Glutamatergic neuron (in vitro differentiated cells): ENCODE measurements around the gene PTPRN2. TPM values are rescaled to one million over a fixed set of nuclear protein-coding genes. Genes with fewer than 3 reads are reported as not detected.

ENCODE experiments used
- DNase-seq: peaks from one replicate; pipeline ENCODE4 v3.0.0; 2022
- H3K27ac Mint-ChIP-seq: one replicate; pipeline ENCODE4 v1.8.0; 2020; ENCODE audit warnings: mild to moderate bottlenecking, mixed read lengths, inconsistent platforms; ENCODE audit not compliant: unreplicated experiment
- H3K27me3 Mint-ChIP-seq: one replicate; pipeline ENCODE4 v1.8.0; 2020; ENCODE audit warnings: mild to moderate bottlenecking, moderate library complexity, mixed read lengths, inconsistent platforms; ENCODE audit not compliant: unreplicated experiment
- H3K36me3 Mint-ChIP-seq: one replicate; pipeline ENCODE4 v1.8.0; 2020; ENCODE audit warnings: mild to moderate bottlenecking, mixed read lengths, inconsistent platforms; ENCODE audit not compliant: unreplicated experiment
- H3K4me1 Mint-ChIP-seq: one replicate; pipeline ENCODE4 v1.8.0; 2020; ENCODE audit warnings: mild to moderate bottlenecking, low read depth, mixed read lengths, inconsistent platforms; ENCODE audit not compliant: unreplicated experiment
- H3K4me3 Mint-ChIP-seq: one replicate; pipeline ENCODE4 v1.8.0; 2020; ENCODE audit warnings: mild to moderate bottlenecking, mixed read lengths, inconsistent platforms; ENCODE audit not compliant: unreplicated experiment
- H3K9me3 Mint-ChIP-seq: one replicate; pipeline ENCODE4 v1.8.0; 2020; ENCODE audit warnings: mild to moderate bottlenecking, moderate library complexity, mixed read lengths, inconsistent platforms; ENCODE audit not compliant: unreplicated experiment
- total RNA-seq: library from RNA; stranded (reverse); fragmentation: NEBNext Ultra II Directional; extraction: Animal tissue kit (Norgen Biotek cat#: 25700); gene quantifications from one replicate; pipeline ENCODE4 v1.2.1, GENCODE V29; 2021; ENCODE audit not compliant: unreplicated experiment
- TF ChIP-seq, protein P1 (sequence below): fragments of 200-600 bp; sonication (generic); IDR thresholded peaks from one replicate; pipeline ENCODE4 v1.5.0; 2021; ENCODE audit not compliant: partially characterized antibody, unreplicated experiment

The PTPRN2 gene
- total RNA-seq, 1 donor from 2014 or later, result 49.0 TPM

DNA sequence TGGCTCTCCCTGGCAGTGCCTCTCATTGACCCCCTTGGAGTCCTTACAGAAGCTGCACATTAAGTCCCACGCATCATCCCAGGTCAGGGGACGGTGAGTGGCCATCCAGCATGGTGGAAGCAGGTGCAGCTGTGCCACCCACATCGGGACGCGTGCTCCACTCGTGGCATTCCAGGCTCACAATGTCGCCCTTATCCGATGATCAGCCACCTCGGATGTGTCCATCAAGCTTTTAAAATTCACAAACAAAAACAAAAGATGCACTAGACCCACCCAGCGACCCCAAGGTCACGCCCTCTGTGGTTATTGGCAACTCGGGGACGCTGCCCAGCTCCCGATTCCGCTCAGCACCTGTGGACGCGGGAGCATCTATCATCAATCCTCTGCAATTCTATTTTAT is 530.9 kb downstream of the PTPRN2 start:
- no peak for DNase-seq
- H3K9me3 Mint-ChIP-seq, result peaks cover 13% of the 10 kb centered on the region
- H3K27ac Mint-ChIP-seq, result no peak overlapping the region
- peaks cover 7% of the 10 kb centered on the region for H3K4me1 Mint-ChIP-seq
- no peak overlapping the region for H3K4me3 Mint-ChIP-seq
- H3K27me3 Mint-ChIP-seq, result peaks cover 9% of the 10 kb centered on the region
- peaks cover 6% of the 10 kb centered on the region for H3K36me3 Mint-ChIP-seq
- TF ChIP-seq, protein P1, sequence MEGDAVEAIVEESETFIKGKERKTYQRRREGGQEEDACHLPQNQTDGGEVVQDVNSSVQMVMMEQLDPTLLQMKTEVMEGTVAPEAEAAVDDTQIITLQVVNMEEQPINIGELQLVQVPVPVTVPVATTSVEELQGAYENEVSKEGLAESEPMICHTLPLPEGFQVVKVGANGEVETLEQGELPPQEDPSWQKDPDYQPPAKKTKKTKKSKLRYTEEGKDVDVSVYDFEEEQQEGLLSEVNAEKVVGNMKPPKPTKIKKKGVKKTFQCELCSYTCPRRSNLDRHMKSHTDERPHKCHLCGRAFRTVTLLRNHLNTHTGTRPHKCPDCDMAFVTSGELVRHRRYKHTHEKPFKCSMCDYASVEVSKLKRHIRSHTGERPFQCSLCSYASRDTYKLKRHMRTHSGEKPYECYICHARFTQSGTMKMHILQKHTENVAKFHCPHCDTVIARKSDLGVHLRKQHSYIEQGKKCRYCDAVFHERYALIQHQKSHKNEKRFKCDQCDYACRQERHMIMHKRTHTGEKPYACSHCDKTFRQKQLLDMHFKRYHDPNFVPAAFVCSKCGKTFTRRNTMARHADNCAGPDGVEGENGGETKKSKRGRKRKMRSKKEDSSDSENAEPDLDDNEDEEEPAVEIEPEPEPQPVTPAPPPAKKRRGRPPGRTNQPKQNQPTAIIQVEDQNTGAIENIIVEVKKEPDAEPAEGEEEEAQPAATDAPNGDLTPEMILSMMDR, result no peak

DNA sequence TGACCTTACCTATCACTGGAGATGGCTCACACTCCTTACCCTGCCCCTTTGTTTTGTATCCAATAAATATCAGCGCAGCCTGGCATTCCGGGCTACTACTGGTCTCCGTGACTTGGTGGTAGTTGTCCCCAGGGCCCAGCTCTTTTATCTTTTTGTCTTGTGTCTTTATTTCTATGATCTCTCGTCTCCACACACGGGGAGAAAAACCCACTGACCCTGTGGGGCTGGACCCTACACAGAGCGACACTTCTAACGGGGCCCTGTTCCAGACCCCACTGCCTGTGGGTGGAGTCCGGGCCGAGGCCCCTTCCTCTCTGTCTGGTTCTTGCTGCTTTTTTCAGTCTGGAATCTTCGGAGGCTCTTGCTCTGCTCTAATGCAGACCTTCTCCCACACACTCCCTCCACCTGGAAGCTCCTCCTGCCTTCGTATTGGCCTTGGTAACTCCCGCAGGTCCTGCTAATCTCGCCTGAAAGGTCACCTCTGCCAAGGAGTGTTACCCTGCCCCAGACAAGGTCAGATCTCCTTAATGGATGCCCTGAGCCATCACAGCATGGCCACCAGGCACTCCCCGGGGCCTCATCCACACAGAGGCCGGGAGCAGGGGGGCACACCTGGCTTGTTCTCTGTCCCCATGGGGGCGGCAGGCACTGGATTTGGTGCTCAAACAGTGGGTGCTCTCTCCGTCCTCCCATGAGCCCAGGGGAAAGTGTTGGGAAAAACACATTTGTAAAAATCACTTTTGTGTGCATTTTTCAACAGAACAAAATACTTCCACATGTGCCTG is 531.7 kb downstream of the PTPRN2 start:
- H3K36me3 Mint-ChIP-seq, result peaks cover 6% of the 10 kb centered on the region
- DNase-seq, result no peak
- H3K27ac Mint-ChIP-seq, result no peak overlapping the region
- peaks cover 9% of the 10 kb centered on the region for H3K27me3 Mint-ChIP-seq
- no peak overlapping the region for H3K4me3 Mint-ChIP-seq
- H3K9me3 Mint-ChIP-seq, result peaks cover 13% of the 10 kb centered on the region
- TF ChIP-seq, protein P1, result no peak
- peaks cover 7% of the 10 kb centered on the region for H3K4me1 Mint-ChIP-seq

DNA sequence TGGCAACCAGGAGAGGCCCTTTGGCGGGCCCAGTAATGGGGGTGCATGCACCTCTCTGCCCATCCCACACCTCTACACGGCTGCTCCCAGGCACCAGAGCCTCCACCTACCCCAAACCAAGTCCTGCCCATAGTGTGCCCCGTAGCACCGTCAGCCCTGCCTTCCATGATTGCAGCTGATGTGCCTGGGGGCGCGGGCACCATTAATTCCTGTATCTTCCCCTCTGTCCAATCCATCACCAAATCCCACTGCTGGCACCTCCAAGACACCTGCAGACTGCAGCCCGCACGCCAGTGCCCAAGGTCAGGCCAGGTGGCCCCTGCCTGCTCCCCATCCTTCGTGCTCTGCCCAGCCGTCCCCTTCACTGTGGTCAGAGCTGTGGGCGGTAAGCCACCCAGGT is 533.0 kb downstream of the PTPRN2 start:
- Mint-ChIP-seq H3K9me3 (peaks cover 16% of the 10 kb centered on the region), H3K27me3 (peaks cover 9% of the 10 kb centered on the region), H3K36me3 (peaks cover 6% of the 10 kb centered on the region), H3K4me3 (no peak overlapping the region), H3K4me1 (peaks cover 7% of the 10 kb centered on the region), H3K27ac (no peak overlapping the region)
- TF ChIP-seq, protein P1, result no peak
- DNase-seq, result no peak

DNA sequence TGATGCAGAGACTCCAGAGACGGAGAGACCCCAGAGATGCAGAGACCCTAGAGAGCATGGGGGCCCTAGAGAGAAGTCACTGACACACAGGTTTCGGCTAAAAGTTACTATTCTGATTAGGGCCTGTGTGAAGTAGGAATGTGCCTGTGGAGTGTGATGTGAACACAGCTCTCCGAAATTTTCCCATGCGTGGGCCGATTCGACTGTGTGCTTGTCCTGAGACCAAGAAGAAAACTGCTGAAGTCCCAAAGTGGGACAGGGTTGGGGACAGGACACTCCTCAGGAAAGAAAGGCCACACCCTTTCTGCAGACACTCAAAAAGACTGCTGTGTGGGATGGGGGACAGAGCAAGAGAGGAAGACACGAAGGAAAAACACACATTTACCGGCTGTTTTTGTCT is 533.5 kb downstream of the PTPRN2 start:
- H3K27ac Mint-ChIP-seq, result no peak overlapping the region
- peaks cover 7% of the 10 kb centered on the region for H3K4me1 Mint-ChIP-seq
- peaks cover 9% of the 10 kb centered on the region for H3K27me3 Mint-ChIP-seq
- H3K4me3 Mint-ChIP-seq, result no peak overlapping the region
- TF ChIP-seq, protein P1, result no peak
- H3K9me3 Mint-ChIP-seq, result peaks cover 16% of the 10 kb centered on the region
- DNase-seq, result no peak
- H3K36me3 Mint-ChIP-seq, result peaks cover 6% of the 10 kb centered on the region

DNA sequence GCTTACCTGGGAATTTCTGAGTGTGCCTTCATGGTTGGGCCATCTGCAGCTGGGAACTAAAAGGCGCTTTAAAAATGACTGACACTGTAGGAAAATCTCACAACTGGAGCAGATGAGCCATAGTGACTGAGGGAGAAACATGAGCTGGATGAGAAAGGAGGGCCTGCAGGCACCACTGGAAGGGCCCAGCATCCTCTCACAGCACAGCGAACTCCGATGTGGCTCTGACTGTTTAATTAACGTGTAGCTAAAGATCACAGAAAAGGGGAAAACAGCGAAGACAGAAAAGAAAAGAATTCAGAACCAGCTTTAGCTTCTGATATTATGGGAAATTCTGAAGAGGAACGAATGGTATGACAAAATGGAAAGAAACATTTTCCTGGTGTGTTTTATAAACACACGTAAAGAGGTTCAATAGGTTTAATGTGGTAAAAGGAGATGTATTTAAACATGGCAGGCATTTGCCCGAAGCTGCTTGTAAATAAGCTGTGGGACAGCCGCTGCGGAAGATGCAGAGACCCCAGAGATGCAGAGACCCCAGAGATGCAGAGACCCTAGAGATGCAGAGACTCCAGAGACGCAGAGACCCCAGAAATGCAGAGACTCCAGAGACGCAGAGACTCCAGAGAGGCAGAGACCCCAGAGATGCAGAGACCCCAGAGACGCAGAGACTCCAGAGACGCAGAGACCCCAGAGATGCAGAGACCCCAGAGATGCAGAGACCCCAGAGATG is 534.3 kb downstream of the PTPRN2 start:
- Mint-ChIP-seq H3K4me1 (peaks cover 7% of the 10 kb centered on the region), H3K4me3 (no peak overlapping the region), H3K27ac (no peak overlapping the region), H3K9me3 (peaks cover 16% of the 10 kb centered on the region), H3K27me3 (peaks cover 9% of the 10 kb centered on the region), H3K36me3 (peaks cover 6% of the 10 kb centered on the region)
- TF ChIP-seq, protein P1, result no peak
- no peak for DNase-seq
